SH-SY5Y (cell line): ENCODE data around the gene STX1B.

Experiments
- GATA2 ChIP-seq: IDR thresholded peaks from 2 replicates; pipeline ENCODE4 v1.6.1; 2011; ENCODE audit warnings: mild to moderate bottlenecking, low read depth, low read length
- GATA3 ChIP-seq: IDR thresholded peaks from 2 replicates; pipeline ENCODE4 v1.6.1; 2011; ENCODE audit warnings: low read depth, mild to moderate bottlenecking, low read length, moderate library complexity

GRCh38 chr16:31023627-31024226 is 13.3 kb upstream of the STX1B start:
- TF ChIP-seq GATA2 = no peak
- TF ChIP-seq GATA3 = no peak
